NCI-H2029 (cell line): ENCODE measurements around the gene ARL15.

ENCODE experiments used
- DNase-seq: peaks from one replicate; lab custom pipeline; 2025; lab: John Stamatoyannopoulos, UW

ARL15 gene

GRCh38 chr5:54148067-54148845 lies 162.1 kb downstream of the ARL15 start:
- peak; percentile 10 for DNase-seq

GRCh38 chr5:54146916-54147315 lies 163.5 kb downstream of the ARL15 start:
- peak; percentile 79 for DNase-seq

GRCh38 chr5:54146390-54146789 lies 164.0 kb downstream of the ARL15 start:
- DNase-seq, result peak; percentile 20

- no peak for DNase-seq
Observed at GRCh38 chr5:54140247-54140840, 170.0 kb downstream of the ARL15 start.

DNA sequence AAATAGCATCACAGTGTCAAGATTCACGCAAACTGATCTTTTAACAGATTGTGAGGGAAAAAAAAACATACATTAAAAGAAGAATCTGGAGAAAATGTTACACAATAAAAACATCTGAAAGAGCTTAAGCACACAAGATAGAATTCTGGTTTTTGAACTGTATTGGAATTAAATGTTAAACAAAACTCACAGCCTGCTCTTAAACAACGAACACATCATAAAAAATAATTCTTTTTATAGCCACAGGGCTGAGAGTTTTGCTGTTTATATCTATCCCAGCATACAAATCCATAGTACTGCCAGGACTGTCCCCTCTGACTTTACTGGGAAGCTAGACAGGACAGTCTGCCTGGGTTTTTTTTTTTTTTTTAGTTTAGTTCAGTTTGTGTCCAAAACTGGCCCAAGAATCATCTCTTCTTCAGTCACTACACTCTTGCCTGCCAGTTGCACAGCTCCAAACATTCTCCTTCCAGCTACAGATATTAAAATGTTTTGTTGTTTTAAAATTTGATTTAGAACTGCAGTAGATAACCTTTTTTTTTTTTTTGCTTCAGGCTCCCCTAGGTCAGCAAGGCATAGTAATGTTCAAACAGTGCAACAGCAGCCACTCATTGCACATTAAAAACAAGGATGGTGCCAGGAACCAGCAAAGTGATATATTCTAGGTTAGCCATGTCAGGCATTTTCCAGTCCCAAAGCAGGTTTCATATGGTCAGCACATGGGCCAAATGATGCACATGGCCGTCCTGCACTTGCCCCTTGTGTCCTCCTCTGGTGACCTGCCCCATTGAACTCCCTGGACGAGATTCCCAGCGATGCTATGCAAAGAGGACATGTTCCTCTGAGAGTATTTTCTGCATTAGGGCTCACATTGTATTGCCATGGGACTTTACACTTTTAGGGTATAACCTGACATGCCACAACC lies 173.6 kb downstream of the ARL15 start:
- no peak for DNase-seq

DNA sequence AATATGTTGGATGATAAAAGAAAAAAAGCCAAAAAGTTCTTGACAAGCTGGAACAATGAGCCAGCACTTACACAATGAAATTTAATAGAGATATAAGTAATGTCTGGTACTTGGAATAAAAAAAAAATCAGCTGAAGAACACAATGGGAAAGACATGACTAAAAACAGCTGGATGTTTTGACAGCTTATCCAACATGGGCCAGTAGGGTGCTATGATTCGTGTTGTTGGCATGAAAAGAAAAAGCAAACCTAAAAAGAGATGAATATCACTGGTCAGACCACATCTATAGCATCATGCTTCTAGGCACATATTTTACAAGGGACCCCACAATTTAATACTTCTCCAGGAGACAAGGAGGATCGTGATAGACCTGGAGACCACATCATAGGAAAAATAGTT lies 175.3 kb downstream of the ARL15 start:
- no peak for DNase-seq

DNA sequence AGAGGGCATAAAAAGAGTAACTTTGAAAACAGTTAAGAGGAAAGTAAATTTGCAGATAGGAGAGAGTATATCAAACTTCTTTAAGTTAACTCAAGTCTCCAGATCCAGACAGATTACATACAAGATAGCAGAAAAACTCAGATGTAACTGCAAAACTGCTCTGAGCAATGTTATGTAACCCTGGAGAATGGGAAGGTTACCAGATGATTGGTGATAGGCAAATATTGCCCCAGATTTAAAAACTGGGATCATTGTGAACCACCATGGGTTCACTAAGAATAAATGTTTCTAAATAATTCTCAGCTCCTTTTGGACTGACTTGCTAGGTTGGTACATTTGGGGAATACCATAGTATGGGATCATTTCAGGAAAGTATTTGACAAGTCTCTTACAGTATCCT lies 176.5 kb downstream of the ARL15 start:
- DNase-seq, result no peak

DNA sequence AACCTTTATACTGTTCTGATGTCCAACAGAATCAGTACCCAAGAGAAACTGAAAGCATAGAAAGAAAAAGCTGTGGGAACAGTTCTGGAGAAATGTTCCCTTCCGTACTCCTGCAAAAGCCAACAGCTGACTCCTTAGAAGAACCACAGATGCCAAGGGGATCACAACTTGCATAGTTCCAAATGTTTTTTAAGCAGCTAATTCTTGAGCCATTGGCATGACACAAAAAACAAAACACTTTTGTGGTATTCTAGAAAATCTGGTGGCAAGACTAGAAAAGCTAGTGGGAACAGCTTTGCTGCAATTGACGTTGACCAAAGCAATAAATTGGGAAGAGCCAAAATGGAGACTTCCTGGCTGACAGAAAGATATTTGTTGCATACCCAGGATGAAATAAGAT lies 189.9 kb downstream of the ARL15 start:
- no peak for DNase-seq

GRCh38 chr5:54117957-54118356 lies 192.4 kb downstream of the ARL15 start:
- DNase-seq, result no peak

DNA sequence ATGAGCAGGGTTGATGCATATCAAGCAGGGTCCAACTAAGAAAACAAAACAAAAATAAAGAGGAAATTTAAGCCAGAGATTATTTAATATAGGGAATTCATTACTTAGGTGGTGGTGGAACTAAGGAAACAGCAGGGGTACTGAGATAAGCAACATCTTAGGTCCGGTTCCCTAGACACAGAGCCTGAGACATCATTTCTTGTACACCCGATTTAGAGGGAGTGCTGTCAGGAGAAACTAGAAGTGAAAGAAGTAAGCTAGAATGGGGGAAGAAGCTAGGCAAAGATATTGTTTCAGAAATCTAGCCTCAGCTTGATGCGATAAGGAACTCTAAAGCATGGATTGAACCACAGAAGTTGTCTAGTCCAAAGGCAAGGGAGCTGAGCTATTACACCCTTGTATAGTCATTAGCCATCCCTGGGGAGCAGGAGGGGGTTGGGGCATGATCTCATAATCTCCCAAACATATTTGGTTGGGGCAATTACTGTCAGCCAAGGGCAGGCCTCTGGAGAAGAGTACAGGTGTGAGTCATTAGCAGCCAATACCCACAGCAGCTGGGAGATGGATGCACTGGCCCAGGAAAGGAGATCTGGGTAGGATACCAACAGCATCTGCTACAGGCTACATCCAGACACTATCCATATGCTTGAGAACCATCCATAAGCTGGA lies 194.5 kb downstream of the ARL15 start:
- no peak for DNase-seq

- no peak for DNase-seq
Observed at GRCh38 chr5:54113060-54113459, 197.3 kb downstream of the ARL15 start.

- no peak for DNase-seq
Observed at GRCh38 chr5:54109626-54110330, 200.6 kb downstream of the ARL15 start.

- DNase-seq, result no peak
Observed at GRCh38 chr5:54108136-54108535, 202.2 kb downstream of the ARL15 start.

DNA sequence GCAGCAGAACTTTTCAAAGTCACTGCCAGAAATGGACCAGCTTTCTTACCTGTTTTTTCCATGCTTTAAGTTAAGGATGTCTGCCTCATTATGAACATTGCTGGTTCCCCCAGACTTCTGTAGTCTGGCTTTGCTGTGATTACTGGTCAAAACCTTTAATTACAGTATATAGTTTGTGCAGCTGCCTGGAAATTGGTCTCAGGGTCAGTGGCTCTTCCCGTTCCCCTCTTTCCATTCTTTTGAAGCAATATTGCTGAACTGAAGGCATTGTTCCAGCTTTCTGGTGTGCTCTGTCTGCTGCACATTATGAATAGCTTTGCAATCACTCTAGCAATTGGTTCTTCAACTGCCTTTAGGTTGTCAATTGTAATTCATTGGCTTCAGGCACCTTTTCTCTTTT lies 206.5 kb downstream of the ARL15 start:
- DNase-seq, result no peak

GRCh38 chr5:54098267-54098666 lies 212.1 kb downstream of the ARL15 start:
- no peak for DNase-seq

DNA sequence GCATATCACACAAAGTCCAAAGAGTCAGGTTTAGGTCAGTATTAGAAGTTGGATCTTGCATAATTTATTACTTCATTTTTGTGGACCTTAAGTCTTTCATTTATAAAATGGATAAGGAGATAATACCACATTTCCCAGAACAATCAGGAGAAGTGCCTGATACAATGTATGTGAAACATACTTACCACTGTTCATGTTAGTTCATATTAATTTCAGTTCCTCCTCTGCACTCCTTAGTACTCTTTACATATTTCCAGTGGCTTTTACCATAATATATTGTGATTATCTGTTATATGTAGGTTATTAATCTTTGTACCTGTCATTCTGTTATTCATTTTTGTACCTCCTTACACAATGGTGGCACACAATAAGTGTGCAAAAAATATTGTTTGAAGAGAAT lies 214.4 kb downstream of the ARL15 start:
- no peak for DNase-seq

DNA sequence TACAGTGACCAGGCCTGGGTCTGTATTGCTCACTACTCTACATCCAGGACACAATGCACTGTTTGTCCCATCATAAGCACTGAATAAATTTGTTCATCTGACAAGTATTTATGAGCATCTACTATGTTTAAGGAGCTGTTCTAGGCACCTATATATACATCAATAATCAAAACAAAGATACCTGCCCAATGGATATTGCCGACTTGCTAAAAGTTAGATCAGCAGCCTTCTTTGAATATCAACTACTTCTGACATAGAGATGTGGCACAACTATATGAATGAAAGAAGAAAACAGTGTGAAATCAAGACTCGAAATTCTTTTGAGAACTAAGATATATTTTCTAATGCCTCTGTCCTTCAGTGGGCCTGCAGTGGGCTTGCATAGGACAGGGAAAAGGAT lies 215.7 kb downstream of the ARL15 start:
- no peak for DNase-seq

DNA sequence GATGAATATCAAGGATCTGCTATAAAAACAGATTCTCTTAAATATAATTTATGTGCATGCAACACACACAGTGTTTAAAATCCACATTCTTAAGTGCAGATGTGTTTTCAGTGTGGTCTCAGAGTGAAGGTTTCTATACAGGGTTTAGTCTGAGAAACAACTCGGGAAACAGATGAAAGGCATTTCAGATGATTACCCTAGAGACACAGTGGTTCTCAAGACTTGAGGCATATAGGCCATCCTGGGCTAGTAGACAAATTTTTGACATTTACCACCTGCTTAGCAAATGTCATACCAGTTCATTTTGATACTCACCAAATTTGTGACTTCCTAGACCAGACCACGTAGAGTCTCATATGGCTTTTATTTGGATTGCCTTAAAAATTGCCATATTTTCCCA lies 216.5 kb downstream of the ARL15 start:
- no peak for DNase-seq

DNA sequence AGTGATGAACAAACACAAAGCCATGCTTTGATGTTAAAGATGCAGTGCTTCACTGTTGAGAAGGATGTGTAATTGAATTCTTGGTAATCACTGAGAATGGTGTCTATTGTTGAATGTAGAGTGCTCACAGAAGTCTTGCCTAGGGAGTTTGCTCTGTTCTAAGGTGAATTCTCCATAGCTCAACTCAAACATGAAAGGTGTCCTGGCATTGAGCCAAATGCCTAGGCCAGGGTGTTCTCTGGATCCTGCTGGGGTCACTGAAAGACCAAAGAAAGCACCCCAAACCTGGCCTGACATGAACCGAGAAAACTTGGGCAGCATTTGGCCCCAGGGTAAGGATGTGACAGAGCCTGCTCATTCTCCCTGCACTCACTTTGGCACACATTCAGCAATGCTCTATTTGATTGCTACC lies 217.3 kb downstream of the ARL15 start:
- no peak for DNase-seq

DNA sequence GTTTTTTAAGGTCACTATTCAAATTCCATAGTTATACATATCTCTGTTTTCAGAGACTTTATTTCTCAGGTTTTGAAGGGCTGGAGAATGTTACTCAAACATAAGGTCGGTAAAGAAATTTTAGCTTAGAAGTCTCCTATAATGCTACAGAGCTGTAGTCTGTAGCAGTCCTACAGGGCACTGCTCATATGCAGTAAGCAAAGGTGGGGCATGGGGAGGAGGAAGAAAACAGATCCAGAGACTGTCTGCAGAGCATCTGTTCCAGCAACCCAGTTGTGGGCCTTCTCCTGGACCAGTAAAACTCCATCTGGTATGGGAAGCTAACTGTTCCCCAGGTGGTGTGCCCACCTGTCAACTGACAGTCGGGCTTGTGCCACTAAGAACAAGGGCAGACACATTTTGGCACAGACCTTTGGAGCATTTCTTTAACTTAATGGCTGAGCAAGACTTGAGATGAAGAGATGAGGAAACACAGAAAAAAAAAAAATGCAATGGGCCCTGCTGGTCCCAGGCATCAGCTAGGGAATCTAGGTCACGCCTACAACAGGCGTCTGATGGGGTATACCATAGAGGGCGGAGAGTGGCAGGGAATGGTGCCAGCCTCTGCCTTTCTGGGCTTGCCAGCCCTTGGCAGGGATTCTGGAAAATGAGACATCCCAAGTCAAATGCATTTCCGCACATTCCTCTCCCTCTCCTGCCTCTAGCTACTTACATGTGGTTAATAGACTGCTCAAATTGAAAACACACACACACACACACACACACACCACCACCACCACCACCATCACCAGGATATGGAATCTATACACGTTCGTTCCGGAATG lies 218.9 kb downstream of the ARL15 start:
- no peak for DNase-seq
